Activated naive CD4-positive, alpha-beta T cell (primary cell): ENCODE results near the gene ZGRF1.
A peak's percentile ranks its signal among the peaks of the same experiment; 100 is the strongest.
"Not testable (repeated sequence)": the region's sequence is repeated elsewhere in the genome, so short reads cannot be mapped to it uniquely, and the experiment has no call there.

Source experiments
- DNase-seq, 4 experiments: peaks; one replicate each; lab custom pipeline; 2025; lab: John Stamatoyannopoulos, UW

Gene ZGRF1

GRCh38 chr4:112550728-112551127, 86.0 kb downstream of the ZGRF1 start:
- no peak for DNase-seq

DNA sequence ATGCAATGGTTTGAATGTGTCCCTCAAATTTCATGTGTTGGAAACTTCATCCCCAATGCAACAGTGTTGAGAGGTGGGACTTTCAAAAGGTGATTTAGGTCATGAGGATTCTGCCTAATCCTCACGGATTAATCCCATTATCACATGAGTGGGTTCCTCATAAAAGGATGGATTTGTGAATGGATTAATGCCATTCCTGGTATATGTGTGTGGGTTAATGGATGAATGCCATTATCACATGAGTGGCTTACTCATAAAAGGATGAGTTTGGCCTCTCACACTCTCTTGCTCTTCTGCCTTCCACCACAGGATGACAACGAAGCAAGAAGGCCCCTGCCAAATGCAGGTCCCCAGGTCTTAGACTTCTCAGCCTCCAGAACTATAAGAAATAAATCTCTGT, 90.2 kb downstream of the ZGRF1 start:
- DNase-seq, result no peak

DNA sequence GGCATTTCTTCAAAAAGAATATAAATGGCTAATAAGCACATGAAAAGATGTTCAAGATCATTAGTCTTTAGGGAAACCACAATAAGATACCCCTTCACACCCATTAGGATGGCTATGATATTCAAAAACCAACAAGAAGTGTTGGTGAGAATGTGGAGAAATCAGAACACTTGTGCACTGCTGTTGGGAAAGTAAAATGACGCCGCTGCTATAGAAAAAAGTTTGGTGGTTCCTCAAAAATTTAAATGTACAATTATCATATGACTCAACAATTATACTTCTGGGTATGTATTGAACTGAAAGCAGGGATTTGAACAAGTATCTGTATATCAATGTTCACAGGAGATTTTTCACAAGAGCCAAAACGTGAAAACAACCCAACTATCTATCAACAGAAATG, 91.4 kb downstream of the ZGRF1 start:
- DNase-seq, result no peak

DNA sequence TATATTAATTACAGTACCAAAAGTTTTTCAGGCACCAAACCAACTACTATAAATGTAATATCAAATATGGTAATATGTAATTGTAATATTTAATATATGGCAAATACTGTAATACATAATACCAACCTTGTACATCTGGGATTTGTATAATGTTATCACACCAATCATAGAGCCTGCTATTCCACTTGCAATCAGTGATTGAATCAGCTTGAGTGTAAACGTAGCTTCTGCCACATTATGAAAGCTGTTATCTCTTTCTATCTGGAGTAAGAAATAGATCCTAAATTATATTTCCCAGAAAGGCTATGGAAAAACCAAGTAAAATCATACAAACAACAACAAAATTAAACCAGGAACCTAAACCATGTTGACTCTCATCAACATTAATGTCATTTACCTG, 96.0 kb downstream of the ZGRF1 start:
- no peak for DNase-seq

- no peak for DNase-seq
Observed at GRCh38 chr4:112536123-112536522, 100.6 kb downstream of the ZGRF1 start.

DNA sequence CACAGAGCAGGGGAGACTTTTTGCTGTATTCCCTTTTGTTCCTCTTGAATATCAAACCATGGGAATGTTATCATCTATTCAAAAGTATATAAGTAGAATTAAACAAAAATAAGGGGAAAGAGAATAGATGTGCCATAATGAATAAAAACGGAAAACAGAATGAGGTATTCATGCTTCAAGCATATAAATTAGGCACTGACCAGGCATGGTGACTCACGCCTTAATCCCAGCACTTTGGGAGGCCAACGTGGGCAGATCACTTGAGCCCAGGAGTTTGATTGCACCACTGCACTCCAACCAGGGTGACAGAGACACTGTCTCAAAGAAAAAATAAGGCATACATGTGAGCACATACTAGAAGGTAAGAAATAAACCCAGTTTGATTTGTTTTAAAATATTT, 104.4 kb downstream of the ZGRF1 start:
- DNase-seq, result no peak

- no peak for DNase-seq
Observed at GRCh38 chr4:112531146-112531545, 105.6 kb downstream of the ZGRF1 start.

GRCh38 chr4:112526061-112526460, 110.6 kb downstream of the ZGRF1 start:
- DNase-seq, result no peak

GRCh38 chr4:112523764-112524505, 112.8 kb downstream of the ZGRF1 start:
- DNase-seq, result peak; percentile 39 to 69 (median 52)

GRCh38 chr4:112523008-112523721, 113.5 kb downstream of the ZGRF1 start:
- DNase-seq, result peak in 2 of 4 experiments; percentile 12 to 41

DNA sequence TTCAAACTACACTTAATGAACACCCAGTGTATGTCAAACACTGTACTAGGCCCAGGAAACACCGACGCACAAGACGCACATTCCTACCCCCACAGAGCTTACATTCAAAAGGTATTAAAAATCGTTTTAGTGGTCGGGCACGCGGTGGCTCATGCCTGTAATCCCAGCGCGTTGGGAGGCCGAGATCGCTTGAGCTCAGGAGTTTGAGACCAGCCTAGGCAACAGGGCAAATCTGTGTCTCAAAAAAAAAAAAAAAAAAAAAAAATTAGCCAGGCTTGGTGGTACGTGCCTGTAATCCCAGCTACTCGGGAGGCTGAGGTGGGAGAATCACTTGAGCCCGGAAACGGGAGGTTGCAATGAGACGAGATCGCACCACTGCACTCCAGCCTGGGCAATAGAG, 114.3 kb downstream of the ZGRF1 start:
- DNase-seq, result not testable (repeated sequence)

DNA sequence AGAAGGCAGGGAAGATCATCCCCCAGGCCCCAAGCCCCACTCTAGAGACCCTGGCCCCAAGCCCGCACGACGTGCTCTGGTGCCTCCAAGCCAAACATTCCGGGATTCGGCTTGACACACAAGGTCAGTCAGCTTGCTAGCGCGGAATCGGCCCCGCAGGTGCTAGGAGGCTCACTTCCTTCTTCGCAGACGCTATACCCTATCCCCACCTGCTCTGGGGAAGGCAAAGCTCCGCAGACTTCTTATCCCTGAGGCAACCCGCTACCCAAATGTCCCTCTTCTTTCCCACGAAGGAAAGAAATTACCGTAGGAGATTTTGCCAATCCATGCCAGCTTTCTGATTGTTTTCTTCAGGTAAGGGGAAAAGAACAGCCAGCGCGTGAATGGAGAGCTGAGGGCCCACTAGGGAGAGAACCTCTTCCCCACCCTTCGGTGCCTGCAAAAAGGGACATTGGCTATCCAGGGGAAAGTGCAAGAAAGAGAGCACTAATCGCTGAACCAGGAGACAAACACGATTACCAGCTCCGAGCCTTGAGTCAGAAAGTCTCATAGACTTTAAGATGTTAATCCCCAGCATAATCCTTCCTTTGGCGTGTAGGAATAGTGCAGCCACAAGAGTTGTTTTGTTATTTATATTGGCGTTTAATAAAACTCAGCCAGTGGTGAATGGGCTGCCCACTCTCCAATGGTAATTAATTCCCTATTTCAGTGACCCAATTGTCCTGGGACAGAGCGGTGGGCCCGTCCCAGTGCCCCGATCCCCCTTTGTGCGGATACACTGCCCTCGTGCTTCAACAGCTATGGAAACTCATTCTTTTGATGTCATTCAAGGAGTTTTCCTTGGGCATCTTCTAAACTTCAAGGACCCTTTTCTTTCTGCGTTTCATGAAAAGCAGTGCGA, 115.3 kb downstream of the ZGRF1 start:
- no peak for DNase-seq

- no peak for DNase-seq
Observed at GRCh38 chr4:112520598-112521122, 116.0 kb downstream of the ZGRF1 start.

DNA sequence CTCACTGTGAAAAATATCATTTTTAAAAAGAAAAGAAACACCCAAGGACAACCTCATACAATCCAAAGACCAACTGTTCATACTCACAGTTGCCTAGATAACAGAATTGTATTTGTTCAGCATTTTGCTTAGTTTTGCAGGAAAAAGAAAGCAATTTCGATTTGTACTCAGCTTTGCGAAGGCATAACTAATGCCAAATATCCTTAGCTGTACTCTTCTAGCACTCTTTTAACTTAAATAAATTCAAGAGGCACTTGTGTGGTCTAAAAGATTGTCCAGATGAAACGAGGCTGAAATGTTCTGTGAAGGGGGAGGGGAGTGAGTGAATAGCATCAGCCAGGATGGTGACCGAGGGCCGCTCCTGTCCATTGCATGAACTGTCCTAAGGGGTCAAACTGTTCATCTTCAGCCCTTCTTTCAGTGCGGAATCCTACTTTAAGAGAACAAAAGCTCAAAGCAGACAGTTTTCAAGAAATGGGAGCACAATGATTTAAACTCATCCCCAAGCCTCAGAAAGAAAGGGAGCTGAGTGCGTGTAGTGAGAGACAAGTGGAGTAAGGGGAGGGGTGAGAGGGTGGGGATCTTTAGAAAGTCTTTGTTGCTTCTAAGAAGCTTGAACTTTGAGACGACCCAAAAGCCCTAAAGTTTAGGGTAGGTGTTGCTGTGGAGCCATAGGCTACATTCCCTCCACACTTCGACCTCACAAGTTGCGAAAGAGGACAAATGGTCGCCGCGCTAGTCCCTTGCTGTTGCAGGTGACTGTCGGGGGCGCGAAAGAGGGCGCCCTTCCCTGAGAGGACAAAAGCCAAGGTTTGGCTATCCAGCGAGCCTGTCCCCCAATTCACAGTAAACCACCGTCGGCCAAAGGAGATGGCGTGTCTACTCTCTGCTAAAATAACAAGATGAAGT, 116.8 kb downstream of the ZGRF1 start:
- no peak for DNase-seq

DNA sequence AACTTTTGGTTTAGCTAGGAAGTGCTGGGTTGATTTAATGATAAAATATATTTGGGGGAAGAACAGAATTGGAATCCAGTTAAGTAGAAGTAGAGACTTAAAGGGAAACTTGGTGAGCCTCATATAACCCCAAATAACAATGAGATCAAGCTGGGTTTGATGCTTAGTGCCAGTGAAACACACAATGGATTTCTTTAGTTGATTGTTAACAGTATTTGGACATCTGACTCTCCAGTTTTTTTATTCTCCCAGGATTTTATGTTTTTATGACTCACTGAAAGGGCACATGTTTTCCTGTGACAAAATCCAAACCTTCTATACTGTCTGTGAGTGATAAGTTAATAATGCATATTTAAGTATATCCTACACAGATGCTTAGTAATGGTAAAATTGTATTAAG, 118.0 kb downstream of the ZGRF1 start:
- DNase-seq, result no peak

DNA sequence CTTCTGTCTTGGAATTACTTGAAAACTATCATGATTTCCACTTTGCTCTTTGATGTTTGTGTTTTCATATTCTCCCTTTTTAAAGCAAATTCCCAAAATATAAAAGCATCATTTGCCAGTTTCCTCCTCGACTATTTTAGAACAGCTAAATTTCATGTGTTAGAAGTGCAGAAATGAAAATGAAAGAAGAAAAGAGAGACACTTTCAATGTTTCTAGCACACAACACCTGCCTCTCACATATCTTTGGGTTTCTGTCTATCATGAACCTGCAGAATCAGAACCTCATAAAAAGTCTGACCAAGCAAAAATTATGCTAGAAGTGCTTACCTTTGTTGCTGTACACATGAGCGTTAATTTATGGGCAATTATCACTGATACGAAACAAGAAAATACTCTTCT, 118.8 kb downstream of the ZGRF1 start:
- no peak for DNase-seq

DNA sequence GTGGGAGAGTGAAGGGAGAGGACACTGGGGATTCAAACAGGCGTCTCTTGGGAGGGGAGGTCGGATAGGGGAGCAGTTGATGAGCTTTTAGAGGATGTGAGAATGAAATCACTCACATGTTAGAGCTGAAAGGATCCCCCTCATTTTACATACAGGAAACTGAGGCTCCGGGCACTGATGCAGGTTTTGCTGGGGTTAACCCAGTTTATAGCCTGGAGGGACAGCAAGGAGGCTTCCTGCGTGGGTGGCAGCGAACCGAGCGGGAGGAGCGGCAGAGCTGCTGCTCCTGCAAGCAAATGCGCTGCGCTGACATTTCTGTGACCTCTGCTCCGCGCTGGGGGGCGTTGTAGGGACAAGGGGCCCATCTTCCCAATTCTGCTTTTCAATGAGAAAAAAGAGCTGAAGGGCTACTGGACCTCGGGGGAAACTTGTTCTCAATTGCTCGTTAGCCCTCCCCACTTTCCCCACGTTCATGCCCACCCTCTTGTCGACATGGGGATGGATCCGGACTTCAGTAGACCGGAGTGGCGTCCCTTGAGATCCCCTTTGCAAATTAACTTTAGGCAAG, 119.6 kb downstream of the ZGRF1 start:
- DNase-seq, result no peak

- DNase-seq, result no peak
Observed at GRCh38 chr4:112516471-112517066, 120.1 kb downstream of the ZGRF1 start.

DNA sequence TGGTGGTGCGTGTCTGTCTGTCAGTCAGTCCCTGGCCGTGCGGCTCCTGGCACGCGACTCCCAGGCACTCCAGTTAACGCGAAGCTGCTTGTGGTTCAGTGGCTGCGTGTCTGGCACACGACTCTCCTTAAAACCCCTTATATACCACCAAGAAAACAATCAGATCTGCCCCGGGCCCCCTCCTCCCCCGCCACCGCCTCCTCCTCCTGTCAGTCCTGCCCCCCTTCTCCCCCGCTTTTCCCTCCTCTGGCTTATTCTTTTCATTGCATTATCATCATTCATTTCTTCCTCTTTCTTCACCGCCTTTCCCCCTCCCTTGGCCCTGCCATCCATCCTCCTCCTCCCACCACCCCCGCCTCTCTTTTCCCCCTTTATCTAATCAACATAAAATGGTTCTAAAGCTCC, 120.6 kb downstream of the ZGRF1 start, which contains the start of gene NEUROG2:
Gene NEUROG2 (minus strand): TSS at position 115 of the 405 bp plus-strand sequence. CDS start 705 bp downstream, outside the sequence.
- DNase-seq, result no peak
